Activated CD4-positive, alpha-beta memory T cell treated with anti-CD3 and anti-CD28 coated beads for 36 hours (primary cell): ENCODE results near the gene EFNB3. TPM values are rescaled to one million over a fixed set of nuclear protein-coding genes. Genes with fewer than 3 reads are reported as not detected.

Experiments
- CTCF ChIA-PET: fragments of 350-600 bp; sonication (Branson Sonifier 250); formaldehyde crosslinking; loops from one replicate; lab custom pipeline; 2021; ENCODE audit warnings: antibody characterized with exemption, inconsistent platforms; lab: Charles Lee
- POLR2A ChIA-PET: fragments of 350-600 bp; sonication (Branson Sonifier 250); formaldehyde crosslinking; loops from one replicate; lab custom pipeline; 2021; ENCODE audit warnings: antibody characterized with exemption; lab: Charles Lee
- DNase-seq: peaks from one replicate; pipeline ENCODE4 v3.0.0-alpha.2; 2020
- H3K27ac Mint-ChIP-seq: one replicate; pipeline ENCODE4 v1.8.0; 2021; ENCODE audit warnings: mixed read lengths
- H3K27me3 Mint-ChIP-seq: one replicate; pipeline ENCODE4 v1.8.0; 2021; ENCODE audit warnings: mixed read lengths
- H3K36me3 Mint-ChIP-seq: one replicate; pipeline ENCODE4 v1.8.0; 2021; ENCODE audit warnings: mixed read lengths
- H3K4me1 Mint-ChIP-seq: one replicate; pipeline ENCODE4 v1.8.0; 2021; ENCODE audit warnings: low read depth, mixed read lengths
- H3K4me3 Mint-ChIP-seq: one replicate; pipeline ENCODE4 v1.8.0; 2021; ENCODE audit warnings: mild to moderate bottlenecking, mixed read lengths
- H3K9me3 Mint-ChIP-seq: one replicate; pipeline ENCODE4 v1.8.0; 2021; ENCODE audit warnings: mixed read lengths
- intact Hi-C: fragments of 100-400 bp; cut with micrococcal nuclease; formaldehyde crosslinking; loops from one replicate; pipeline ENCODE4 v1.15.1; 2023
- total RNA-seq, 2 experiments: library from RNA; stranded (reverse); gene quantifications; one replicate each; pipeline ENCODE4 v1.2.3, GENCODE V29; 2021

EFNB3 gene
- total RNA-seq, 2 experiments from 2014 or later: not detected

- Mint-ChIP-seq H3K4me1 (peaks cover 35% of the 10 kb centered on the region), H3K27ac (peak overlapping the region; percentile 100), H3K36me3 (peaks cover 29% of the 10 kb centered on the region), H3K27me3 (no peaks in the 10 kb centered on the region), H3K9me3 (no peaks in the 10 kb centered on the region), H3K4me3 (peak overlapping the region; percentile 100)
- intact Hi-C loops: loop anchor here (1.0 to 10.0 kb wide), 10 partner anchors 70 to 749 kb away; partner anchors contain the start of genes CTDNEP1, EIF5A, ELP5 and KDM6B
- CTCF ChIA-PET: interaction anchor here (0.6 to 5.8 kb wide), 15 partner anchors 12 to 388 kb away, joined by 3 to 61 read pairs (median 10); partner anchors contain the start of genes FXR2, MPDU1, SAT2 and SHBG
- POLR2A ChIA-PET: interaction anchor here (0.7 to 5.3 kb wide), 22 partner anchors 16 to 488 kb away, joined by 3 to 56 read pairs (median 7); partner anchors contain the start of genes ATP1B2, CD68, CYB5D1 and FXR2
- DNase-seq: peak; percentile 95
Observed at GRCh38 chr17:7685533-7686221, 19.3 kb upstream of the EFNB3 start.

- POLR2A ChIA-PET: interaction anchor here (0.6 to 5.3 kb wide), 34 partner anchors 17 to 562 kb away, joined by 3 to 56 read pairs (median 5); partner anchors contain the start of genes ATP1B2, CD68, CTC1 and CYB5D1
- DNase-seq: peak; percentile 85
- no peaks in the 10 kb centered on the region for H3K9me3 Mint-ChIP-seq
- intact Hi-C loops: loop anchor here (1.0 to 10.0 kb wide), 10 partner anchors 71 to 748 kb away; partner anchors contain the start of genes CTDNEP1, EIF5A, ELP5 and KDM6B
- CTCF ChIA-PET: interaction anchor here (0.6 to 5.8 kb wide), 24 partner anchors 13 to 640 kb away, joined by 3 to 61 read pairs (median 6); partner anchors contain the start of genes ATP1B2, FXR2, MPDU1 and PLSCR3
- no peaks in the 10 kb centered on the region for H3K27me3 Mint-ChIP-seq
- H3K36me3 Mint-ChIP-seq: peaks cover 32% of the 10 kb centered on the region
- H3K4me1 Mint-ChIP-seq: peaks cover 35% of the 10 kb centered on the region
- peak overlapping the region; percentile 100 for H3K27ac Mint-ChIP-seq
- peak overlapping the region; percentile 100 for H3K4me3 Mint-ChIP-seq
Observed at GRCh38 chr17:7686222-7687071, 18.6 kb upstream of the EFNB3 start.

- Mint-ChIP-seq H3K27me3 (no peaks in the 10 kb centered on the region), H3K27ac (peak within 1 kb of the TSS; percentile 100), H3K4me1 (peaks cover 35% of the 10 kb centered on the region), H3K4me3 (peak within 1 kb of the TSS; percentile 100), H3K36me3 (peaks cover 32% of the 10 kb centered on the region), H3K9me3 (no peaks in the 10 kb centered on the region)
- intact Hi-C loops: loop anchor here (2.0 to 10.0 kb wide), 6 partner anchors 148 to 748 kb away; partner anchors contain the start of genes CTDNEP1, EIF5A, ELP5 and KDM6B
- ChIA-PET CTCF (interaction anchor here (0.7 to 5.8 kb wide), 38 partner anchors 14 to 641 kb away, joined by 3 to 61 read pairs (median 6); partner anchors contain the start of genes ATP1B2, CNTROB, FXR2 and MPDU1), POLR2A (interaction anchor here (0.5 to 5.3 kb wide), 40 partner anchors 16 to 689 kb away, joined by 3 to 56 read pairs (median 4); partner anchors contain the start of genes ATP1B2, CD68, CTC1 and CTDNEP1)
- peak; percentile 94 for DNase-seq
Observed at GRCh38 chr17:7687072-7687907, 17.7 kb upstream of the EFNB3 start, which contains the start of gene TP53. TSS of gene TP53 (minus strand) at chr17:7687490. CDS start at chr17:7676594, 10,896 bp downstream.

- POLR2A ChIA-PET: interaction anchor here (0.5 to 5.3 kb wide), 32 partner anchors 20 to 689 kb away, joined by 3 to 56 read pairs (median 5); partner anchors contain the start of genes ATP1B2, CD68, CTDNEP1 and FXR2
- CTCF ChIA-PET: interaction anchor here (0.6 to 5.8 kb wide), 41 partner anchors 15 to 642 kb away, joined by 3 to 61 read pairs (median 5); partner anchors contain the start of genes ATP1B2, CNTROB, FXR2 and MPDU1
- Mint-ChIP-seq H3K4me1 (peaks cover 31% of the 10 kb centered on the region), H3K36me3 (peaks cover 35% of the 10 kb centered on the region), H3K4me3 (peak within 1 kb of the TSS; percentile 100), H3K27ac (peak within 1 kb of the TSS; percentile 100), H3K9me3 (no peaks in the 10 kb centered on the region), H3K27me3 (no peaks in the 10 kb centered on the region)
- DNase-seq: peak; percentile 98
- intact Hi-C loops: loop anchor here (1.0 to 10.0 kb wide), 10 partner anchors 56 to 747 kb away; partner anchors contain the start of genes CTDNEP1, EIF5A, ELP5 and KDM6B
Observed at GRCh38 chr17:7687908-7688807, 16.8 kb upstream of the EFNB3 start, which contains the start of gene WRAP53. TSS of gene WRAP53 (plus strand) at chr17:7688477. CDS start at chr17:7688649, 172 bp downstream.

- POLR2A ChIA-PET: interaction anchor here (0.8 to 5.3 kb wide), 7 partner anchors 62 to 468 kb away, joined by 3 to 56 read pairs (median 6); partner anchors contain the start of genes CD68, FXR2, MPDU1 and NAA38
- peaks cover 28% of the 10 kb centered on the region for H3K4me1 Mint-ChIP-seq
Observed at GRCh38 chr17:7688808-7689316, 16.1 kb upstream of the EFNB3 start.

GRCh38 chr17:7695586-7695985 is 9.4 kb upstream of the EFNB3 start:
- no peak overlapping the region for H3K4me3 Mint-ChIP-seq
- intact Hi-C loops: no loop called here

More at GRCh38 chr17:7688808-7689316, 16.1 kb upstream of the EFNB3 start:
- H3K4me3 Mint-ChIP-seq: peak overlapping the region; percentile 100
- DNase-seq: no peak
- H3K27me3 Mint-ChIP-seq: no peaks in the 10 kb centered on the region
- H3K36me3 Mint-ChIP-seq: peaks cover 38% of the 10 kb centered on the region
- intact Hi-C loops: loop anchor here (1.0 to 10.0 kb wide), 7 partner anchors 57 to 746 kb away; partner anchors contain the start of genes CTDNEP1, ELP5, NDEL1 and POLR2A
- CTCF ChIA-PET: interaction anchor here (0.6 to 5.8 kb wide), 17 partner anchors 15 to 431 kb away, joined by 3 to 61 read pairs (median 6); partner anchors contain the start of genes FXR2, MPDU1, RNF227 and SAT2
- H3K9me3 Mint-ChIP-seq: no peaks in the 10 kb centered on the region
- peak overlapping the region; percentile 62 for H3K27ac Mint-ChIP-seq

GRCh38 chr17:7697828-7698588 is 7.0 kb upstream of the EFNB3 start:
- peaks cover 46% of the 10 kb centered on the region for H3K36me3 Mint-ChIP-seq
- ChIA-PET POLR2A (no interaction called here), CTCF (no interaction called here)

More at GRCh38 chr17:7695586-7695985, 9.4 kb upstream of the EFNB3 start:
- Mint-ChIP-seq H3K27me3 (no peaks in the 10 kb centered on the region), H3K27ac (no peak overlapping the region), H3K4me1 (no peaks in the 10 kb centered on the region), H3K36me3 (peaks cover 31% of the 10 kb centered on the region), H3K9me3 (no peaks in the 10 kb centered on the region)
- no peak for DNase-seq
- ChIA-PET POLR2A (no interaction called here), CTCF (interaction anchor here (0.6 kb wide), 1 partner anchor 240 kb away, joined by 3 read pairs; no protein-coding TSS in a partner anchor)

GRCh38 chr17:7700510-7700909 is 4.5 kb upstream of the EFNB3 start:
- Mint-ChIP-seq H3K27me3 (peaks cover 21% of the 10 kb centered on the region), H3K27ac (no peak overlapping the region), H3K36me3 (peaks cover 43% of the 10 kb centered on the region), H3K4me3 (no peak overlapping the region), H3K9me3 (no peaks in the 10 kb centered on the region), H3K4me1 (peaks cover 12% of the 10 kb centered on the region)
- intact Hi-C loops: no loop called here
- ChIA-PET CTCF (no interaction called here), POLR2A (interaction anchor here (1.3 kb wide), 1 partner anchor 10 kb away, joined by 5 read pairs; no protein-coding TSS in a partner anchor)
- DNase-seq: no peak

More at GRCh38 chr17:7697828-7698588, 7.0 kb upstream of the EFNB3 start:
- intact Hi-C loops: no loop called here
- Mint-ChIP-seq H3K27ac (no peak overlapping the region), H3K4me3 (no peak overlapping the region), H3K9me3 (no peaks in the 10 kb centered on the region), H3K27me3 (peaks cover 6% of the 10 kb centered on the region), H3K4me1 (no peaks in the 10 kb centered on the region)
- no peak for DNase-seq

- intact Hi-C loops: no loop called here
- Mint-ChIP-seq H3K27ac (no peak overlapping the region), H3K27me3 (peaks cover 33% of the 10 kb centered on the region), H3K9me3 (no peaks in the 10 kb centered on the region), H3K36me3 (peaks cover 34% of the 10 kb centered on the region), H3K4me1 (peaks cover 15% of the 10 kb centered on the region), H3K4me3 (no peak overlapping the region)
- no peak for DNase-seq
- CTCF ChIA-PET: no interaction called here
- POLR2A ChIA-PET: interaction anchor here (1.3 kb wide), 1 partner anchor 11 kb away, joined by 5 read pairs; no protein-coding TSS in a partner anchor
Observed at GRCh38 chr17:7701681-7702080, 3.3 kb upstream of the EFNB3 start.
